ENCODE data around the gene A2M.

The A2M gene

GRCh38 chr12:9074484-9075137 is 41.1 kb downstream of the A2M start:
- no peak for DNase-seq (ENCODE audit: low read depth in 4 of 4, low spot score in 1 of 4)

GRCh38 chr12:9073076-9073475 is 42.6 kb downstream of the A2M start:
- DNase-seq (ENCODE audit: low read depth in 4 of 4, low spot score in 1 of 4): no peak

GRCh38 chr12:9072481-9073038 is 43.2 kb downstream of the A2M start:
- DNase-seq (ENCODE audit: low read depth in 4 of 4, low spot score in 1 of 4): no peak

GRCh38 chr12:9071969-9072368 is 43.8 kb downstream of the A2M start:
- DNase-seq (ENCODE audit: low read depth in 4 of 4, low spot score in 1 of 4): no peak

- no peak for DNase-seq (ENCODE audit: low read depth in 4 of 4, low spot score in 1 of 4)
Measured at GRCh38 chr12:9071518-9071917, 44.2 kb downstream of the A2M start.

GRCh38 chr12:9070351-9070750 is 45.4 kb downstream of the A2M start:
- no peak for DNase-seq (ENCODE audit: low read depth in 4 of 4, low spot score in 1 of 4)

- DNase-seq (ENCODE audit: low read depth in 4 of 4, low spot score in 1 of 4): no peak
Measured at GRCh38 chr12:9068600-9068999, 47.1 kb downstream of the A2M start.

GRCh38 chr12:9068086-9068485 is 47.6 kb downstream of the A2M start:
- no peak for DNase-seq (ENCODE audit: low read depth in 4 of 4, low spot score in 1 of 4)

GRCh38 chr12:9066755-9067423 is 48.8 kb downstream of the A2M start:
- DNase-seq (ENCODE audit: low read depth in 4 of 4, low spot score in 1 of 4): no peak

GRCh38 chr12:9066183-9066623 is 49.5 kb downstream of the A2M start:
- no peak for DNase-seq (ENCODE audit: low read depth in 4 of 4, low spot score in 1 of 4)

- DNase-seq (ENCODE audit: low read depth in 4 of 4, low spot score in 1 of 4): no peak
Measured at GRCh38 chr12:9065607-9065856, 50.2 kb downstream of the A2M start.

GRCh38 chr12:9064815-9065606 is 50.7 kb downstream of the A2M start:
- peak in 1 of 4 experiments; percentile 13 for DNase-seq (ENCODE audit: low read depth in 4 of 4, low spot score in 1 of 4)

- peak in 2 of 4 experiments; percentile 30 to 37 for DNase-seq (ENCODE audit: low read depth in 4 of 4, low spot score in 1 of 4)
Measured at GRCh38 chr12:9064201-9064814, 51.4 kb downstream of the A2M start.

GRCh38 chr12:9052610-9053009 is 63.1 kb downstream of the A2M start:
- DNase-seq (ENCODE audit: low read depth in 4 of 4, low spot score in 1 of 4): no peak

GRCh38 chr12:9051158-9051550 is 64.6 kb downstream of the A2M start:
- no peak for DNase-seq (ENCODE audit: low read depth in 4 of 4, low spot score in 1 of 4)

- DNase-seq (ENCODE audit: low read depth in 4 of 4, low spot score in 1 of 4): no peak
Measured at GRCh38 chr12:9050521-9051157, 65.1 kb downstream of the A2M start.

GRCh38 chr12:9049520-9050133 is 66.1 kb downstream of the A2M start:
- DNase-seq (ENCODE audit: low read depth in 4 of 4, low spot score in 1 of 4): no peak

GRCh38 chr12:9048930-9049329 is 66.8 kb downstream of the A2M start:
- no peak for DNase-seq (ENCODE audit: low read depth in 4 of 4, low spot score in 1 of 4)

GRCh38 chr12:9047105-9047504 is 68.6 kb downstream of the A2M start:
- DNase-seq (ENCODE audit: low read depth in 4 of 4, low spot score in 1 of 4): no peak

- DNase-seq (ENCODE audit: low read depth in 4 of 4, low spot score in 1 of 4): no peak
Measured at GRCh38 chr12:9043766-9044165, 72.0 kb downstream of the A2M start.

GRCh38 chr12:9041321-9041720 is 74.4 kb downstream of the A2M start:
- DNase-seq (ENCODE audit: low read depth in 4 of 4, low spot score in 1 of 4): no peak

All from stimulated activated CD4-positive, alpha-beta T cell treated with anti-CD3 and anti-CD28 coated beads, Interleukin-1b, Interleukin-23, amount 100 ng/mL, for 24 hours (primary cell).